GM12878 (cell line): Measurements from ENCODE around the gene RAET1G. TPM values are rescaled to one million over a fixed set of nuclear protein-coding genes. Genes with fewer than 3 reads are reported as not detected.

ENCODE experiments used
- ATAC-seq: fragments of 200-7000 bp; cut with Tn5 transposase; 3 replicates; pipeline ENCODE4 v1.9.1; 2020; ENCODE audit warnings: mild to moderate bottlenecking, moderate library complexity
- BruUV-seq: library from RNA; stranded (reverse); fragments of 400-500 nt; replicated peaks from 2 replicates; lab custom pipeline; 2021; lab: Mats Ljungman, UMichigan
- CTCF ChIA-PET: fragments of 300-600 bp; sonication (Branson Sonifier 250); formaldehyde crosslinking; extraction: SDS; loops from one replicate; lab custom pipeline; 2021; ENCODE audit warnings: inconsistent platforms; lab: Yijun Ruan, JAX
- POLR2A ChIA-PET: fragments of 350-600 bp; formaldehyde crosslinking; extraction: SDS; loops from one replicate; lab custom pipeline; 2021; ENCODE audit warnings: inconsistent platforms; lab: Charles Lee
- RAD21 ChIA-PET: fragments of 300-600 bp; sonication (Branson Sonifier 250); formaldehyde crosslinking; loops from one replicate; lab custom pipeline; 2023; ENCODE audit warnings: antibody characterized with exemption; ENCODE audit not compliant: unreplicated experiment; lab: Charles Lee
- SMC1A ChIA-PET: fragments of 300-600 bp; sonication (Branson Sonifier 250); formaldehyde crosslinking; loops from one replicate; lab custom pipeline; 2023; ENCODE audit not compliant: unreplicated experiment, uncharacterized antibody; lab: Charles Lee
- DNase-seq: peaks from one replicate; pipeline ENCODE4 v3.0.0-alpha.2; 2011; ENCODE audit warnings: low read depth, low spot score
- FAIRE-seq: peaks from 3 replicates; lab custom pipeline; 2011; peaks lifted over from hg19 to GRCh38; lab: Jason Lieb, UNC
- H2AFZ ChIP-seq: 2 replicates; pipeline ENCODE4 v1.6.0; 2011; ENCODE audit warnings: low read depth, low read length, control low read depth; ENCODE audit not compliant: control insufficient read depth
- H3K27ac ChIP-seq: 2 replicates; pipeline ENCODE4 v1.5.1; 2011; ENCODE audit warnings: control low read depth; ENCODE audit not compliant: control insufficient read depth, insufficient read depth
- H3K27me3 ChIP-seq, 2 experiments: replicated peaks in 1 of 2; 2 replicates each; pipeline versions ENCODE4 v1.6.0 to v1.6.1; 2011; ENCODE audit warnings: low read length in 1 of 2; ENCODE audit not compliant: control insufficient read depth in 2 of 2, insufficient read depth in 2 of 2
- H3K36me3 ChIP-seq, 2 experiments: 2 replicates each; pipeline ENCODE4 v1.5.1; 2011; ENCODE audit warnings: low read length in 1 of 2; ENCODE audit not compliant: control insufficient read depth in 2 of 2, insufficient read depth in 2 of 2
- H3K4me1 ChIP-seq: 2 replicates; pipeline ENCODE4 v1.6.1; 2011; ENCODE audit warnings: mild to moderate bottlenecking, low read length, moderate library complexity, mixed read lengths; ENCODE audit not compliant: control insufficient read depth, insufficient read depth
- H3K4me2 ChIP-seq: 2 replicates; pipeline ENCODE4 v1.6.0; 2011; ENCODE audit warnings: control low read depth; ENCODE audit not compliant: control insufficient read depth, insufficient read depth
- H3K4me3 ChIP-seq: fragments of 200-600 bp; sonication (generic); 2 replicates; pipeline ENCODE4 v1.5.1; 2016
- H3K79me2 ChIP-seq: 2 replicates; pipeline ENCODE4 v1.6.0; 2011; ENCODE audit warnings: low read length; ENCODE audit not compliant: control insufficient read depth, insufficient read depth
- H3K9ac ChIP-seq: 2 replicates; pipeline ENCODE4 v1.8.0; 2011; ENCODE audit warnings: low read length, control low read depth, mixed read lengths; ENCODE audit not compliant: control insufficient read depth, insufficient read depth
- H3K9me3 ChIP-seq: replicated peaks from 3 replicates; pipeline ENCODE4 v1.5.1; 2011; ENCODE audit warnings: mild to moderate bottlenecking, low read length; ENCODE audit not compliant: control insufficient read depth, insufficient read depth
- H4K20me1 ChIP-seq: 2 replicates; pipeline ENCODE4 v1.6.0; 2011; ENCODE audit not compliant: control insufficient read depth, insufficient read depth
- SRF ChIP-seq, 2 experiments: IDR thresholded peaks; 2 replicates each; pipeline ENCODE4 v1.6.1; 2011; ENCODE audit warnings: low read depth in 2 of 2, low read length in 2 of 2, mild to moderate bottlenecking in 1 of 2, moderate library complexity in 1 of 2
- TCF7 ChIP-seq: IDR thresholded peaks from 2 replicates; pipeline ENCODE4 v1.6.1; 2014; ENCODE audit warnings: antibody characterized with exemption, borderline replicate concordance
- WGBS: methylation state at CpG from one replicate; pipeline ENCODE4 v1.1.6; 2016; ENCODE audit warnings: low lambda C conversion rate; ENCODE audit not compliant: insufficient replicate concordance, insufficient coverage; ENCODE audit errors: missing lambda C conversion rate; 5-methylcytosine and 5-hydroxymethylcytosine counted together
- in situ Hi-C: fragments of 300-500 bp; cut with MboI; formaldehyde crosslinking; loops from 9 replicates; pipeline ENCODE4 v1.14.3; 2018; ENCODE audit warnings: mixed read lengths
- intact Hi-C: fragments of 100-400 bp; cut with micrococcal nuclease; formaldehyde crosslinking; loops from one replicate; pipeline ENCODE4 v1.14.2; 2022; ENCODE audit not compliant: unreplicated experiment
- polyA plus RNA-seq, 11 experiments: library from polyadenylated mRNA; depleted of rRNA in 4 of 11; unstranded in 6 of 11; stranded (reverse) in 5 of 11; fragments of >200 nt; fragmentation: Nextera tagmentation in 4 of 11; fragmentation: Illumina TruSeq in 1 of 11; extraction: Ambion mirVana in 4 of 11; extraction: Trizol in 1 of 11; gene quantifications; 1 replicate in 1 of 11; 2 replicates in 10 of 11; pipeline versions ENCODE4 v1.2.1 to v1.2.3, GENCODE V29; 2011 to 2016; ENCODE audit warnings: inconsistent platforms in 2 of 11, missing spikeins in 2 of 11, low read depth in 1 of 11
- total RNA-seq, 4 experiments: library from RNA; depleted of rRNA in 3 of 4; stranded (reverse); fragments of >200 nt in 3 of 4; fragmentation: Illumina TruSeq in 1 of 4; extraction: Trizol in 1 of 4; gene quantifications; 2 replicates each; pipeline versions ENCODE4 v1.2.1 to v1.2.3, GENCODE V29; 2013 to 2021
- TF ChIP-seq, protein P1 (sequence below): fragments of 450-650 bp; conservative IDR thresholded peaks from 2 replicates; pipeline ENCODE4 v1.6.1; 2017; ENCODE audit warnings: mild to moderate bottlenecking, moderate library complexity
- TF ChIP-seq, protein P2 (sequence below): fragments of 150-350 bp; IDR thresholded peaks from 2 replicates; pipeline ENCODE4 v1.6.1; 2014; ENCODE audit warnings: mild to moderate bottlenecking, low read depth, low read length

RAET1G gene
- total and polyA plus RNA-seq, 10 of the 15 experiments (the other 5 are each of a cell fraction or from before 2014, with no cell fraction given) = not detected

DNA sequence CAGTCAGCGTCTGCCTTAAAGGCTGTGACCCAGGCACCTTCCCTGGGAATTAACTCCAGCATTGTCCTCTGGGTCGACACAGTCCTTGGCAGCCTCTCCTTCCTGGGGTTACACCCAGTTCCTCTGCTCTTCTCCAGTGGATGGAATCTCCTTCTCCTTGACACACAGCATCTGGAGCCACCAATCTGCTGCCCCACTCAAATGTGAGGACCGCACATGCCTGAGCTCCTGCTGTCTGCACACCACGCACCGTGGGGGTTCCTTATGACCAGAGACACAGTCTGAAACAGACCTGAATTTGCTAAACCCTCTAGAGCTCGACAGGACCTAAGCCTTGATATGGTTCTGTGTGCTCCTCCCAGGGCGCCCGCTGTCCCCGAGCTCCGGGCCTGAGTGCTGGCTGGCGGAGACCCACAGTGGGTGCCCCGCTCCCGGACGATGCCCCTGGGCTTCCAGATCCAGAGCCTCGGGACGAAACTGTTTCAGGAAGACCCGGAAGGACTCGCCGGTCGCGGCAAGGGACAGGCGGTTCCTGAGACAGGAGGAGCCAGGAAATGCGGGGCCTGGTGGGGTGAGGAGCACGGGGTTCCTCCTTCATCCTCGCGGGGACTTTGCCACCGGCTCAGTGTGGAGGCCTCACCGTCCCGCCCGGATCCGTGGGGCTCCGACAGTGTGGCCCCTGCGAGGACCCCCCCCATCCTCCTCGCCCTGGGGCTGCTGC is 2.5 kb upstream of the RAET1G start:
- H3K4me1 ChIP-seq = no peaks in the 10 kb centered on the region
- no peak overlapping the region for H2AFZ ChIP-seq
- 17% methylated on average over 34 of the region's 34 CpGs for WGBS
- ATAC-seq (peak; percentile 14; the same call in 2 of the 3 replicates), FAIRE-seq (no peak), DNase-seq (no peak)
- TF ChIP-seq SRF (IDR thresholded peaks at IDR 0.05; ENCODE audit: low read depth in 2 of 2, low read length in 2 of 2) = no peak
- TF ChIP-seq, protein P1, sequence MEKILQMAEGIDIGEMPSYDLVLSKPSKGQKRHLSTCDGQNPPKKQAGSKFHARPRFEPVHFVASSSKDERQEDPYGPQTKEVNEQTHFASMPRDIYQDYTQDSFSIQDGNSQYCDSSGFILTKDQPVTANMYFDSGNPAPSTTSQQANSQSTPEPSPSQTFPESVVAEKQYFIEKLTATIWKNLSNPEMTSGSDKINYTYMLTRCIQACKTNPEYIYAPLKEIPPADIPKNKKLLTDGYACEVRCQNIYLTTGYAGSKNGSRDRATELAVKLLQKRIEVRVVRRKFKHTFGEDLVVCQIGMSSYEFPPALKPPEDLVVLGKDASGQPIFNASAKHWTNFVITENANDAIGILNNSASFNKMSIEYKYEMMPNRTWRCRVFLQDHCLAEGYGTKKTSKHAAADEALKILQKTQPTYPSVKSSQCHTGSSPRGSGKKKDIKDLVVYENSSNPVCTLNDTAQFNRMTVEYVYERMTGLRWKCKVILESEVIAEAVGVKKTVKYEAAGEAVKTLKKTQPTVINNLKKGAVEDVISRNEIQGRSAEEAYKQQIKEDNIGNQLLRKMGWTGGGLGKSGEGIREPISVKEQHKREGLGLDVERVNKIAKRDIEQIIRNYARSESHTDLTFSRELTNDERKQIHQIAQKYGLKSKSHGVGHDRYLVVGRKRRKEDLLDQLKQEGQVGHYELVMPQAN = no peak
- TF ChIP-seq TCF7 = no peak
- TF ChIP-seq, protein P2, sequence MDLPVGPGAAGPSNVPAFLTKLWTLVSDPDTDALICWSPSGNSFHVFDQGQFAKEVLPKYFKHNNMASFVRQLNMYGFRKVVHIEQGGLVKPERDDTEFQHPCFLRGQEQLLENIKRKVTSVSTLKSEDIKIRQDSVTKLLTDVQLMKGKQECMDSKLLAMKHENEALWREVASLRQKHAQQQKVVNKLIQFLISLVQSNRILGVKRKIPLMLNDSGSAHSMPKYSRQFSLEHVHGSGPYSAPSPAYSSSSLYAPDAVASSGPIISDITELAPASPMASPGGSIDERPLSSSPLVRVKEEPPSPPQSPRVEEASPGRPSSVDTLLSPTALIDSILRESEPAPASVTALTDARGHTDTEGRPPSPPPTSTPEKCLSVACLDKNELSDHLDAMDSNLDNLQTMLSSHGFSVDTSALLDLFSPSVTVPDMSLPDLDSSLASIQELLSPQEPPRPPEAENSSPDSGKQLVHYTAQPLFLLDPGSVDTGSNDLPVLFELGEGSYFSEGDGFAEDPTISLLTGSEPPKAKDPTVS = no peak
- H3K27me3 ChIP-seq = peaks cover 8 to 17% of the 10 kb centered on the region in 2 experiments
- intact Hi-C loops (no loop called here), in situ Hi-C loops (loop anchor here (5.0 kb wide), 1 partner anchor 93 kb away; no protein-coding TSS in a partner anchor)
- H3K9ac ChIP-seq = no peak overlapping the region
- ChIA-PET SMC1A (no interaction called here), POLR2A (interaction anchor here (1.2 kb wide), 1 partner anchor 71 kb away, joined by 3 read pairs; no protein-coding TSS in a partner anchor), CTCF (interaction anchor here (0.7 to 2.1 kb wide), 3 partner anchors 90 to 891 kb away, joined by 3 to 11 read pairs (median 6); no protein-coding TSS in a partner anchor), RAD21 (no interaction called here)
- no peak overlapping the region for H3K27ac ChIP-seq
- no peaks in the 10 kb centered on the region for H3K36me3 ChIP-seq
- no peaks in the 10 kb centered on the region; the same call in 2 of the 3 replicates for H3K9me3 ChIP-seq
- no peak overlapping the region for H3K4me2 ChIP-seq
- no peaks in the 10 kb centered on the region for H3K79me2 ChIP-seq
- no TSS peak for BruUV-seq
- no peaks in the 10 kb centered on the region for H4K20me1 ChIP-seq
- H3K4me3 ChIP-seq = no peak overlapping the region
